Embryonic facial prominence (tissue), 1 donor: Measurements from ENCODE around the gene NCAPD2.
"Not testable (repeated sequence)": the region's sequence is repeated elsewhere in the genome, so short reads cannot be mapped to it uniquely, and the experiment has no call there.

Experiments
- DNase-seq: peaks from one replicate; pipeline ENCODE4 v3.0.0-alpha.2; 2016; ENCODE audit errors: extremely low spot score

The NCAPD2 gene

DNA sequence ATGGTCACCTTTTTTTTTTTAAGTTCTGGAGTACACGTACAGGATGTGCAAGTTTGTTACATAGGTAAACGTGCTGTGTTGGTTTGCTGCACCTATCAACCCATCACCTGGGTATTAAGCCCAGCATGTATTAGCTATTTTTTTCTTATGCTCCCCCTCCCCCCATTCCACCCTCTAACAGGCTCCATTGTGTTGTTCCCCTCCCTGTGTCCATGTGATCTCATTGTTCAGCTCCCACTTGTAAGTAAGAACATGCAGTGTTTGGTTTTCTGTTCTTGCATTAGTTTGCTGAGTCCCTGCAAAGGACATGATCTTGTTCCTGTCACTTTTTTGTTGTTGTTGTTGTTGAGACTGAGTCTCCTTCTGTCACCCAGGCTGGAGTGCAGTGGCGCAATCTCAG is 3.4 kb downstream of the NCAPD2 start:
- not testable (repeated sequence) for DNase-seq

DNA sequence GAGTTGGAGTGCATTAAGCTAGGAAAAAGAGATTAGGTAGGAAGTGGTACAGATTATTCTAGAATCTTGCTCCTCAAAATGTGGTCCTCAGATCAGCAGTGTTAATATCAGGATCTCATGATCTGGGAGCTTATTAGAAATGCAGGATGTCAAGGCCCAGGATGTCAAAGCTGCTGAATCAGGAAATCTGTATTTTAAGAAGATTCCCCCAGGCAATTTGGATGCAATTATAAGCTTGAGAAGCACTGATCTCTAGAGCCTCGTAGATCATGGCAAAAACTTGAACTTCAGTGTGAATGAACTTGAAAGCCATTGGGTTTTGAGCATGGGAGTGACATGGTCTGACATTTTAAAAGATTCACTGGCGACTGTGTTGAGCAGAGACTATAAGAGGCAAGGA is 6.6 kb downstream of the NCAPD2 start:
- no peak for DNase-seq

DNA sequence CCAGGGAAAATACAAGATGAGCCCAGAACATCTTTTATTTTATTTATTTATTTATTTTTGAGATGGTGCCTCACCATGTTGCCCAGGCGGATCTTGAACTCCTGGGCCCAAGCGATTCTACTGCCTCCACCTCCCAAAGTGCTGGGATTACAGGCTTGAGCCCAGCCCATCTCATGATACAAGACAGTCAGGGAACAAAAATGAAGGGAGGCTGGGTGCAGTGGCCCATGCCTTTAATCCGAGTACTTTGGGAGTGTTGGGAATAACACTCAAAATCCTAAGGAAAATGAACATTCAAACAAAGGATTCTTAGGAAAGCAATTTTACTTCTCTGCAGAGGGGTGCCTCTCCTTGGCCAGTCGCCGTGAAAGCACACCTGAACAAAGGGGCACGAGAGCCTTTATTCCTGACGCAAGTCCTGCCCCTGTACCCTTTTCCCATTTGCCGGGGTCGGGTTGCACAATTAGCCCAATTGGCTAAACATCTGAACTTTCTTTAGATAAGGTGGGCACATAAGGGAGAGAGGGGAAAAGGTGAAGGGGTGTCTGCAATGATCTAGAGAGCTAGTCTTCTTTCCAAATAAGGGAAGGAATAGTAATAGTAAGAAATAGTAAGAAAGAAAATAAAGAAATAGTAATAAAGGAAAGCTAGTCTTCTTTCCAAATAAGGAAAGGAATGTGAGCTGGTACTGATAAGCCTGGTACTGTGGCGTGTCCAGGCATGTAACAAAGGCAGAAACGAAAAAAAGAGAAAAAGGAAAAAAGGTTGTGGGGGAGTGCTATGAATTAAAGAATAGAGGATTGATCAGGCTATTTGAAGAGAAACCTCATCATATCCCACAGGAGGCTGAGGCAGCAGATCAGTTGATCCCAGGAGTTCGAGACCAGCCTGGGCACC is 13.4 kb downstream of the NCAPD2 start:
- no peak for DNase-seq

GRCh38 chr12:6508087-6508486 is 14.2 kb downstream of the NCAPD2 start:
- DNase-seq: no peak

GRCh38 chr12:6520186-6520585 is 26.3 kb downstream of the NCAPD2 start:
- no peak for DNase-seq

DNA sequence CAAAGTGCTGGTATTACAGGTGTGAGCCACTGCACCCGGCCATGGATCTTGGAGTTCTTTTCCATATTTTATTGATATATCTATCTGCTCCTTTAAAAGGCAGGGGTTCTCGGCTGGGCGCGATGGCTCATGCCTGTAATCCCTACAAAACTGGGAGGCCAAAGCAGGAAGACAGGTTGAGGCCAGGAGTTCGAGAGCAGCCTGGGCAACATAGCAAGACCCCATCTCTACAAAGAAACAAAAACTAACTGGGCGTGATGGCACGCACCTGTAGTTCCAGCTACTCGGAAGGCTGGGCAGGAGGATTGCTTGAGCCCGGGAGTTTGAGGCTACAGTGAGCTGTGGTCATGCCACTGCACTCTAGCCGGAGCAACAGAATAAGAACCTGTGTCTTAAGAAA is 28.3 kb downstream of the NCAPD2 start:
- no peak for DNase-seq

DNA sequence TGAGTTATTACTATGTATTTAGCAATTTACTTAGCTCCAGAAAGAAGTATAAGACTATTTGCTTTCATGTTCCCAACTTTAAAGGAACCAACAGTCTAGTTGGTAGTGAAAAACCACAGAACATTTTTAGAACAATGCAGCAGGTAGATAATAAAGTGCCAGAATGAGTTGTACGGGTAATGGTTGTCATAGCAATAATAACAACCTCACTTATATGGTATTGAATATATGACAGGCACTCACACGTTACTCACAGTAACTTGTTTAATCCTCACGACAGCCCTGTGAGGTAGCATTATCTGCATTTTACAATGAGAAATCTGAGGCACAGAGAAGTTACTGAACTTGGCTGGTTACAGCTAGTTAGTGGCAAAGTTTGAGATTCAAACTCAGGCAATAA is 29.8 kb downstream of the NCAPD2 start:
- DNase-seq: no peak

GRCh38 chr12:6524648-6525047 is 30.7 kb downstream of the NCAPD2 start:
- no peak for DNase-seq

- DNase-seq: no peak
Observed at GRCh38 chr12:6526201-6526600, 32.3 kb downstream of the NCAPD2 start.

DNA sequence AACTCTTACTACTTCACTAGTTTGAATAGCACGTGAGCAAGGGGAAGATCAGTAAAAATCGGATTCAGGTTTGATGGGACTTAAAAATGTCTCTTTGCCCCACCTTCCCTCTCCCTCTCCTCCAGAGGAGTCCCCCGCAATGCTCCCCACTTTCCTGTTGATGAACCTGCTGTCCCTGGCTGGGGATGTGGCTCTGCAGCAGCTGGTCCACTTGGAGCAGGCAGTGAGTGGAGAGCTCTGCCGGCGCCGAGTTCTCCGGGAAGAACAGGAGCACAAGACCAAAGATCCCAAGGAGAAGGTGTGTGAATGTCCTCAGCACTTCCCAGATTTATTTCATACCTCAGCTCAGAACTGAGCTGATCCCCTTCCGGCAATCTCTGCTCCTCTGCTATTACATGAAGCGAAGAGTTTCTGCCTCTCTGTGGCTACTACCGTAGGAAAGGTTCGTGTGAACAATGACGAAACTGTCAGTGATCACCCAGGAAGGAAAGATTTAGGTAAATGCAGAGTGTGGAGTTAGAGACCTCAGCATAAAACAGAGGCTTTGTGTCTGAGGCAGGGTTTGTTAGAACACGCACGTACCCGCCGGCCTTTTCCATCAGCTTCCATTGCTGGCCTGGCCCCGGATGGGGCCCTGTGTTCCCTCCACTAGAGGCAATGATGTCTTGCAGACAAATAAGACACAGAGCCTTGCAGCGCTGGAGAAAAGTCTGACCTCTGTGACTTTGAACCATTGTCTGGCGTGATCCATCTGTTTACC is 33.0 kb downstream of the NCAPD2 start:
- no peak for DNase-seq

DNA sequence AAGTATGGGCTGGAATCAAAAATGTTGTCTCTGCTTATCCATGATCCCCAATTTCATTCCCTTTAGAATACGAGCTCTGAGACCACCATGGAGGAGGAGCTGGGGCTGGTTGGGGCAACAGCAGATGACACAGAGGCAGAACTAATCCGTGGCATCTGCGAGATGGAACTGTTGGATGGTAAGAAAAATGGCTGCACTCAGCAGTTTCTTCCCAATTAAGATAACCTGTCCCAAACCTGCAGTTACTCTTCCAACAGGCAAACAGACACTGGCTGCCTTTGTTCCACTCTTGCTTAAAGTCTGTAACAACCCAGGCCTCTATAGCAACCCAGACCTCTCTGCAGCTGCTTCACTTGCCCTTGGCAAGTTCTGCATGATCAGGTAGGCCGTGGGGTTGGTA is 33.8 kb downstream of the NCAPD2 start:
- DNase-seq: no peak

- DNase-seq: no peak
Observed at GRCh38 chr12:6528539-6529235, 34.8 kb downstream of the NCAPD2 start.

DNA sequence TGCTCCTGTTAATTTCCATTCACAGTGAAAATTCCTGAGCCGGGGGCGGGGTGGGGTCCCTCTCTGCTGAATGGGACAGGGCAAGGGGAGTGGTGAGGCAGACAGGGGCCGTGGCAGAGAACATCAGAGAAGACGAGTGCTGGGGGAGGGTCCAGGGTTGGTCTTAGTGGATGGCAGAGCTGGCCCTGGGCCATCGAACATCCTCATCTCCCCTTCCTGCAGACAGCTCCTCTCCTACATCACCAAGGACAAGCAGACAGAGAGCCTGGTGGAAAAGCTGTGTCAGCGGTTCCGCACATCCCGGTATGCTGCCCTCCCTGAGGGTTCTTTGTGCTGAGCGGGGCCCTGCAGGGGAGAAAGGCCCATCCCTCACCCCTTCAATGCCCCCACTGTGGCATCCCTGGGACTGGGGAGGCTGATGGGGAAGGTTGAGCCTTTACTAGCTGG is 35.4 kb downstream of the NCAPD2 start:
- DNase-seq: no peak

- no peak for DNase-seq
Observed at GRCh38 chr12:6530576-6531260, 36.8 kb downstream of the NCAPD2 start.

DNA sequence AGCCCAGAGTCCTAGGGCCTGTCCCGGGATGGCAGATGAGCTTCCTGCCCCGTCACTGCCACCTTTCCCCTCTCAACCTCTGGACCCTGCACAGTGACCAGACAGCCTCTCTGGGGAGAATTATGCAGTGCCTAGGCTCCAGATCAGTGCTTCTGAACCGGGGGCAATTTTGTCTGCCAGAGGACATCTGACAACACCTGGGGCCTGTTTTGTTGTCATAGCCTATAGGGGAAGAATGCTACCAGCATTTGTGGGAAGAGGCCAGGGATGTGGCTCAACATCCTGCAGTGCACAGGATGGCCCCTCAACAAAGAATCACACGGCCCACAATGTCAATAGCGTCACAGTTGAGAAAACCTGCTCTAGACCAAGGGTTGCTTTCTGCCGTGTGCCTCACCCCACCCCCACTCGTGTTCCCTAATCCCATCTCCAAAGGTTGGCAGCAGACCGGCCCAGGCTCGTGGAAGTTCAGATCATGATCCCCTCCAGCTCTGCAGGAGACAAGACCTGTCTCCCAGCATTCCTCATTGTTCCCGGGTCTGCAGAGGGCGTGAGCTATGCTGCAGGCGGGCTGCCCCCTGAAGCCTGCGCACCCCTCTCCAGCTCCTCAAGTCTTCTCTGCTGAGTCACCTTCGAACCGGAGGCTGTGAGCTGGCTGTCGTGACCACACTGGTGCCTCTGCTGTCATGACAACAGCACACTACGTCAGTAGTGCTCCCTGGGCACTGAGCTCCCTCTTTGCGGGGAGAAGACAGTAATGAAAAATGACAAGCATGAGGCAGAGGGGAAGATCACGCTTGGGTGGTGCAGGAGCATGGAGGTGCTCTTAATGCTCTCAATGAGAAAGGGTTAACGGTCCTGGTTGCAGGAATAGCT is 38.4 kb downstream of the NCAPD2 start:
- peak; percentile 54 for DNase-seq

DNA sequence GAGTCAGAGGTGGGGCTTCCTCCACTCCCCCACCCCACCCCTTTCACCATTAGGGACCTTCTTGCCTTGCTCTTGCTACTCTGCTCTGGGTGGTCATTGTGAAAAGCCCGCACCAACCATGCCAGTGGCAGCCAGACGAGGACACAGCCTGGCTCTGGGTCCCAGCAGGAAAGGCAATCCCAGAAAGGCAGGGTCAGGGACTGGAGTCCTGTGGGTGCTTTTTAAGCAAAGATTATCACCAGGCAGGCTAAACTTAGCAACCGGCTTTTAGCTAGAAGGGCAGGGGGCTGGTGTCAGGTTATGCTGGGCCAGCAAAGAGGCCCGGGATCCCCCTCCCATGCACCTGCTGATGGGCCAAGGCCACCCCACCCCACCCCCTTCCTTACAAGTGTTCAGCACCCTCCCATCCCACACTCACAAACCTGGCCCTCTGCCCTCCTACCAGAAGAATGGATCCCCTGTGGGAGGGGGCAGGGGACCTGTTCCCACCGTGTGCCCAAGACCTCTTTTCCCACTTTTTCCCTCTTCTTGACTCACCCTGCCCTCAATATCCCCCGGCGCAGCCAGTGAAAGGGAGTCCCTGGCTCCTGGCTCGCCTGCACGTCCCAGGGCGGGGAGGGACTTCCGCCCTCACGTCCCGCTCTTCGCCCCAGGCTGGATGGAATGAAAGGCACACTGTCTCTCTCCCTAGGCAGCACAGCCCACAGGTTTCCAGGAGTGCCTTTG is 39.2 kb downstream of the NCAPD2 start:
- peak; percentile 63 for DNase-seq

GRCh38 chr12:6533653-6533922 is 39.7 kb downstream of the NCAPD2 start:
- no peak for DNase-seq

DNA sequence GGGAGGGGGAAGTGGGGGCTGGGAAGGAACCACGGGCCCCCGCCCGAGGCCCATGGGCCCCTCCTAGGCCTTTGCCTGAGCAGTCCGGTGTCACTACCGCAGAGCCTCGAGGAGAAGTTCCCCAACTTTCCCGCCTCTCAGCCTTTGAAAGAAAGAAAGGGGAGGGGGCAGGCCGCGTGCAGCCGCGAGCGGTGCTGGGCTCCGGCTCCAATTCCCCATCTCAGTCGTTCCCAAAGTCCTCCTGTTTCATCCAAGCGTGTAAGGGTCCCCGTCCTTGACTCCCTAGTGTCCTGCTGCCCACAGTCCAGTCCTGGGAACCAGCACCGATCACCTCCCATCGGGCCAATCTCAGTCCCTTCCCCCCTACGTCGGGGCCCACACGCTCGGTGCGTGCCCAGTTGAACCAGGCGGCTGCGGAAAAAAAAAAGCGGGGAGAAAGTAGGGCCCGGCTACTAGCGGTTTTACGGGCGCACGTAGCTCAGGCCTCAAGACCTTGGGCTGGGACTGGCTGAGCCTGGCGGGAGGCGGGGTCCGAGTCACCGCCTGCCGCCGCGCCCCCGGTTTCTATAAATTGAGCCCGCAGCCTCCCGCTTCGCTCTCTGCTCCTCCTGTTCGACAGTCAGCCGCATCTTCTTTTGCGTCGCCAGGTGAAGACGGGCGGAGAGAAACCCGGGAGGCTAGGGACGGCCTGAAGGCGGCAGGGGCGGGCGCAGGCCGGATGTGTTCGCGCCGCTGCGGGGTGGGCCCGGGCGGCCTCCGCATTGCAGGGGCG is 40.2 kb downstream of the NCAPD2 start, which contains the start of gene GAPDH:
TSS of gene GAPDH (plus strand) at position 595 of the 772 bp plus-strand sequence. CDS start 316 bp downstream, outside the sequence.
- DNase-seq: peak; percentile 95

DNA sequence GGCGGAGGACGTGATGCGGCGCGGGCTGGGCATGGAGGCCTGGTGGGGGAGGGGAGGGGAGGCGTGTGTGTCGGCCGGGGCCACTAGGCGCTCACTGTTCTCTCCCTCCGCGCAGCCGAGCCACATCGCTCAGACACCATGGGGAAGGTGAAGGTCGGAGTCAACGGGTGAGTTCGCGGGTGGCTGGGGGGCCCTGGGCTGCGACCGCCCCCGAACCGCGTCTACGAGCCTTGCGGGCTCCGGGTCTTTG is 40.7 kb downstream of the NCAPD2 start:
- DNase-seq: no peak
